Left colon (tissue), 2 donors: Measurements from ENCODE around the gene MBP. TPM values are rescaled to one million over a fixed set of nuclear protein-coding genes. Genes with fewer than 3 reads are reported as not detected.

ENCODE experiments used
- ATAC-seq: fragments of 200-7000 bp; cut with Tn5 transposase; one replicate; pipeline ENCODE4 v1.9.1; 2020; ENCODE audit warnings: mild to moderate bottlenecking, moderate library complexity
- DNase-seq, 2 donors: peaks; one replicate each; pipeline ENCODE4 v3.0.0-alpha.2; 2020
- intact Hi-C, 2 donors: fragments of 100-400 bp; cut with DNase I in 1 of 2; cut with micrococcal nuclease in 1 of 2; formaldehyde crosslinking; loops; one replicate each; pipeline versions ENCODE4 v1.11.2 to v1.14.0; 2022; cut with DNase I, micrococcal nuclease
- total RNA-seq, 2 donors: library from RNA; stranded (reverse); fragmentation: NEBNext Ultra II Directional; extraction: Animal tissue kit (Norgen Biotek cat#: 25700); gene quantifications; one replicate each; pipeline ENCODE4 v1.2.1, GENCODE V29; 2021
- donor health status: DM: no; HTN: no; CAD: no.
- donor health status: DM: yes; HTN: yes; CAD: no.

The MBP gene
- total RNA-seq, 2 donors from 2014 or later = 48.5 to 51.6 TPM

DNA sequence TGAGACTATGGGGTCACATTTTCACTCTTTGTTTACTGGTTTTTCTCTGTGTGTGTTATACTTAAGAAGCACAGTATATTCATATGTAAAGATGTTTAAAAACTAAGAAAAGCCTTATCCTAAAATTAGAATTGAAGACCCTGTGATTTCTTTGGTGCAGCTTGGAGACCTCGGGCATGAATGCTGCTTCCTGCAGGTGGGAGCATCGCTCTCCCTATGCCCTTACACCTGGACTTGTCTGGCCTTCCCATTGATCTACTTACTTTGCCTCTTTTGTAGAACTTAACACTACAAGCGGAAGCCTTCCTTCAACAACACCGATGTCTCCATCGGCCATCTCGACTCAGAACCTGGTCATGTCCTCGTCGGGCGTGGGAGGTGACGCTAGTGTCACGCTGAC lies 195.7 kb downstream of the MBP start:
- no peak for ATAC-seq
- no peak for DNase-seq
- intact Hi-C loops = no loop called here

DNA sequence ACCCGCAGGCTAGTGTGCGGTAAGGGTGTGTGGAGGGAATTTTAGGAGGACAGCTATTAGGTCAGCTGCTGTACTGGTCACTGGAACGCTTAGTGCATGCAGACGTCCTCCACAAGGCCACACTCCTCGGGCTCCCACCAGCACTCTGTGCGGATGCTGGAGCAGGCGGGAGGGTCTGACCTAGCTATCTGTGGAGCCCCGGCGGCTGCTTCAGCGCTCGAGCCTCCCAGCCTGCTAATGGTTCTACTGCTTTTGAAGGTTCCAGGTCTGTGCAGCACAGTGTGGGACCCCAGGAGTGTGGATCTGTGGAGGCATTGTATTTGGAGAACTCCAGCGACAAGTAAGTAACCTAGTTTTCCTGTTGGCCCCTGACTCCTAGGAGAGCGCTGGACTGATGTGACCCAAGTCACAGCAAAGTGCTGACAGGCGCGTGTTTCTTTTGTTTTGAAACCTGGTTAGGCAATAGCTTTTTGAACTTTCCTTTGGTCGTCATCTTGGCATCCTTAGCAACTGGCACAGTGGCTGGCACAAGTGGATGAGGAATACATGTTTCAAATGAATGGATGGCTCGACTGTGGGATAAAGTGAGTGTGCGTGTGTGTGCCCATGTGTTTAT lies 196.8 kb downstream of the MBP start:
- no peak for ATAC-seq
- intact Hi-C loops = no loop called here
- no peak for DNase-seq

DNA sequence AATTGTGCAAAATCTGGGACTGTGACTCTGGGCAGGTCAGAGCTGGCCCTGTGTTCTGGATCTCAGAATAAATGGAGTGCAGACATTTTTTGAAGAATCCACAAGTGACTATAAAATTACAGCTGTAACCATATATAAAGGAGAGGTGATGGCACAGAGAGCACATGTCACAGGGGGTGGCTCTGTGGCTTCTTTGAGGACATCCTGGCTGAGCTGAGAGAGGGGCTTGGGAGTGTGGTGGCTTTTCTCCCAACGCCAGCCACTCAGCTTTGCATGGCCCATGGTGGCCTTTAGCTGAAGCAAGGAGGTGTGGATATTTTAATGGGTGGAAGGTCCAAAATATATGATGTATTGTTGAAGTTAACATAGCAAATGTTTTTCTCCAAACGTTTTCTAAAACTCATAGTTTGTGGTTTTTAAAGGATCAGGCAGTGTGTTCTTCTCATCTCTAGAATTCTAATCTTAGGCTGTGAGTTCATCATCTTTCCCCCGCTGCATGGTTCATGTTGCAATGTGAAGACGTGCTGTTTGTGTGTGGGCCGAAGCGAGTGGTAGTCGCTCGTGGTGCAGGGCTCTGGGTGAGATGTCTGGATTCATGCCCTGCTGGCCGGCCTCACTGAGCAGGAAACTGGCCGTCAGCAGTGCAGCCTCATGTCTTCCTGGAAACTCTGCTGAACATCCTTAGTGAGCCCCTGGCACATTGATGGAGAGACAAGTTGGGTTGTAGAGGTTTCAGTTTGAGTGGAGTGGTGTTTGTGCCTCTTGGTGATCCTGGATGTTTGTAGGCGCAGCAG lies 200.4 kb downstream of the MBP start:
- no peak for ATAC-seq
- intact Hi-C loops = no loop called here

DNA sequence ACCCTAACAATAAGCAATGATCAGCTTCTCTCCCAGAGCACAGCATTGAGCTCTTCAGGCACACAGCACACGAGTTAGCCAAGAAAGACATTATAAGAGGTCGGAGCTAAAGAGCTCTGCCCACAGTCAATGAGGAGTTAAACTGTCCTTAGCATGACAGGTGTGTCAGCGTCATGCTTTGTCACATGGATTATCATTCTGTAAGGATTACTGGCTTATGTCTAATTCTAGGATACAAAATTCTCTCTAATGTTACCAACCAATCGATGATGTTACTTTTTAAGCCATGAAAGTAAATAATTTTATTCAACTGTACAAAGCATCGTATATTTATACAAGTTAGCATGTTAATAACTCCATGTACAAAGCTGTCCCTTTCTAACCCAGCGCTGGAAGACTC lies 201.4 kb downstream of the MBP start:
- ATAC-seq = no peak
- intact Hi-C loops = no loop called here
- no peak for DNase-seq

More for the DNA sequence above, 200.4 kb downstream of the MBP start:
- DNase-seq = no peak

Other genes starting within 250 kb of the MBP start
- under 1 TPM; 0.11 to 0.46 TPM for gene GALR1, start 117.1 kb upstream of the MBP start, total RNA-seq